HK-2 (cell line): ENCODE results near the gene H6PD.

Experiments
- DNase-seq: peaks from one replicate; pipeline ENCODE4 v3.0.0-alpha.2; 2018; ENCODE audit not compliant: unreplicated experiment

The H6PD gene

DNA sequence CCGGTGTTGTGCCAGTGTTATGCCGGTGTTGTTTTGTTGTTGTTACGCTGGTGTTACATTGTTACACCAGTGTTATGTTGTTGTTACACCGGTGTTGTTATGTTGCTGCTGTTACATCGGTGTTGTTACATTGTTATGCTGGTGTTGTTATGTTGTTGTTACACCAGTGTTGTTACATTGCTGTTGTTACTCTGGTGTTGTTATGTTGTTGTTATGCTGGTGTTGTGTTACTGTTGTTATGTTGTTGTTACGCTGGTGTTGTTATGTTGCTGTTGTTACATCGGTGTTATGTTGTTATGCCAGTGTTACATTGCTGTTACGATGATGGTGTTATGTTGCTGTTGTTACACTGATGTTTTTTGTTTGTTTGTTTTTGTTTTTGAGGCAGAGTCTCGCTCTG lies 24.1 kb downstream of the H6PD start:
- no peak for DNase-seq

DNA sequence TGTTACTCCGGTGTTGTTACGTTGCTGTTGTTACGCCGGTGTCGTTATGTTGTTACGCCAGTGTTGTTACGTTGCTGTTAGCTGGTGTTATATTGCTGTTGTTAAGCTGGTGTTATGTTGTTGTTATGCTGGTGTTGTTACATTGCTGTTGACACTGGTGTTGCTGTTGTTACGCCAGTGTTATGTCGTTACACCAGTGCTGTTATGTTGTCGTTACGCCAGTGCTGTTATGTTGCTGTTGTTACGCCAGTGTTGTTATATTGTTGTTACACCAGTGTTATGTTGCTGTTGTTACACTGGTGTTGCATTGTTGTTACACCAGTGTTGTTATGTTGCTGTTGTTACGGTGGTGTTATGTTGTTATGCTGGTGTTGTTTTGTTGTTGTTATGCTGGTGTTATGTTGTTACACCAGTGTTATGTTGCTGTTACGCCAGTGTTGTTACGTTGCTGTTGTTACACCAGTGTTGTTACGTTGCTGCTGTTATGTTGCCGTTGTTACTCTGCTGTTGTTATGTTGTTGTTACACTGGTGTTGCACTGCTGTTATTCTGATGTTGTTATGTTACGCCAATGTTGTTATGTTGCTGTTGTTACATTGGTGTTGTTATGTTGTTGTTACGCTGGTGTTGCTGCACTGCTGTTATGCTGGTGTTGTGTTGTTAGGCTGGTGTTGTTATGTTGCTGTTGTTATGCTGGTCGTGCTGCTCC lies 25.6 kb downstream of the H6PD start:
- DNase-seq, result no peak

- DNase-seq, result no peak
These were observed 26.9 kb downstream of the H6PD start for GRCh38 chr1:9261496-9261895.

- DNase-seq, result no peak
These were observed 27.8 kb downstream of the H6PD start for GRCh38 chr1:9262096-9262986.

- DNase-seq, result no peak
These were observed 28.8 kb downstream of the H6PD start for GRCh38 chr1:9263276-9263855.

DNA sequence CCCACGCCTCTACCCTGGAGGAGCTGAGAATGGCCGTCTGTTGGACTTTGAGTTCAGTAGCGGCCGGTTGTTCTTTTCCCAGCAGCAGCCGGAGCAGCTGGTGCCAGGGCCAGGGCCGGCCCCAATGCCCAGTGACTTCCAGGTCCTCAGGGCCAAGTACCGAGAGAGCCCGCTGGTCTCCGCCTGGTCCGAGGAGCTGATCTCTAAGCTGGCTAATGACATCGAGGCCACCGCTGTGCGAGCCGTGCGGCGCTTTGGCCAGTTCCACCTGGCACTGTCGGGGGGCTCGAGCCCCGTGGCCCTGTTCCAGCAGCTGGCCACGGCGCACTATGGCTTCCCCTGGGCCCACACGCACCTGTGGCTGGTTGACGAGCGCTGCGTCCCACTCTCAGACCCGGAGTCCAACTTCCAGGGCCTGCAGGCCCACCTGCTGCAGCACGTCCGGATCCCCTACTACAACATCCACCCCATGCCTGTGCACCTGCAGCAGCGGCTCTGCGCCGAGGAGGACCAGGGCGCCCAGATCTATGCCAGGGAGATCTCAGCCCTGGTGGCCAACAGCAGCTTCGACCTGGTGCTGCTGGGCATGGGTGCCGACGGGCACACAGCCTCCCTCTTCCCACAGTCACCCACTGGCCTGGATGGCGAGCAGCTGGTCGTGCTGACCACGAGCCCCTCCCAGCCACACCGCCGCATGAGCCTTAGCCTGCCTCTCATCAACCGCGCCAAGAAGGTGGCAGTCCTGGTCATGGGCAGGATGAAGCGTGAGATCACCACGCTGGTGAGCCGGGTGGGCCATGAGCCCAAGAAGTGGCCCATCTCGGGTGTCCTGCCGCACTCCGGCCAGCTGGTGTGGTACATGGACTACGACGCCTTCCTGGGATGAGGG lies 29.7 kb downstream of the H6PD start:
- no peak for DNase-seq

GRCh38 chr1:9265037-9265436 lies 30.5 kb downstream of the H6PD start:
- no peak for DNase-seq

- DNase-seq, result no peak
These were observed 31.4 kb downstream of the H6PD start for GRCh38 chr1:9265968-9266367.

DNA sequence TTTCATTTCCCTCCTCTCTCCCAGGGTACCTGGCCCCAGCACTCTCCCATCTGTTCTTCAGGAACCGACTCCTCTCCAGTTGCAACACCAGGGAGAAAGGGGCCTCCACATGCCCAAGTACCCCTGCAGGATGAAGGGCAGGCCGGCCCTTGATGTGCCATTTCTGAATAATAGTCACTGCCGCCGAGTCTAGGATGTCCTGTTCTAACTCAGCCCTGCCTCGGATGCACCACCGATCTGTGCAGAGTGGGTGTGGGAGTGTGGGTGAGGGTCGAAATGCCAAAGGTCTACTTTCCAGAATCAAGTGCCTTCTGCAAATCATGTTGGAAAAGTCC lies 32.7 kb downstream of the H6PD start:
- DNase-seq, result no peak

DNA sequence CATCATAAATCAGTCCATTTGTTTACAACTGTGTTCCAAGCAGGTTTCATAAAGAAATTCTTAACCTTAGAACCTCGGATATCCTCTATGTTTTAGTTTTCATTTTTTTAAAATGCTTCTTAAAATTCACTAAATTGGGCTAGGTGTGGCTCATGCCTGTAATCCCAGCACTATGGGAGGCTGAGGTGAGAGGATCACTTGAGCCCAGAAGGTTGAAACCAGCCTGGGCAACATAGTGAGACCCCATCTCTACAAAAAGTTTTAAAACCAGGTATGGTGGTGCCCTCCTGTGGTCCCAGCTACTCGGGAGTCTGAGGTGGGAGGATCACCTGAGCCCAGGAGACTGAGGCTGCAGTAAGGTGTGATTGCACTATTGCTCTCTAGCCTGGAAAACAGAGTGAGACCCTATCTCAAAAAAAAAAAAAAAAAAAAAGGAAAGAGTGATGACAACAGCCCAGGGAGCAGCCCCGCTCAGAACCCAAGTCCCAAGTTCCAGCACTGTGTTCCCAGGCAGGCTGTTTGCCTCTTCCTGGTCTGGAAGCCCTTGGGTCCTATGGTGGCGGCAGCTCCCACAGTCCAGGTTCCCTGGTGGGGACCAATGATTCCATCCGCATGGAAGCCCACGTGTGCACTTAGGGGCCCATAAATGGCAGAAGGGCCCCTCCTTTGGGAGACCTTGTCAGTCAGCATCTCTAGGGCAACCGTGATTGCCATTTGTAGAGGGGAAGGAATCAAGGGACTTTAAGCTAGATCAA lies 33.4 kb downstream of the H6PD start:
- DNase-seq, result no peak

GRCh38 chr1:9269078-9269501 lies 34.5 kb downstream of the H6PD start:
- peak; percentile 27 for DNase-seq

DNA sequence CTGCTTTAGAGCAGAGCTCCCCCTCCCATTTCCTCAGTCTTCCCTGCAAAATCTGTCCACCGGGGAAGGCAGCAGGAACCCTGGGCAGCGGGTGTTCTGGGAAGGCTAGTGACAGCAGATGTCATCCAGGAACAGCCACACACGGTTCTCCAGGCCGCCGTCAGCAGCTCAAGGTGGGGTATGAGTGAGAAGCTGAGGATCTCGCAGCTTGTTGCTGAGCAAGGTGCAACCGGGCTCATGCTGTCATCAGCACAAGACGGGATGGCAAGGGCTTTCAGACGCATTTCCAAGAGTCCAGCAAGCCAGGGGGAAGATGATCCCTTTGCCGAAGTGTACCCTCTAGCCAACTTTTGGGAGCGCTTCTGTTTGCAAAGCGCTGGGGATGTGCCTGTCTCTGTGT lies 35.1 kb downstream of the H6PD start:
- DNase-seq, result no peak

DNA sequence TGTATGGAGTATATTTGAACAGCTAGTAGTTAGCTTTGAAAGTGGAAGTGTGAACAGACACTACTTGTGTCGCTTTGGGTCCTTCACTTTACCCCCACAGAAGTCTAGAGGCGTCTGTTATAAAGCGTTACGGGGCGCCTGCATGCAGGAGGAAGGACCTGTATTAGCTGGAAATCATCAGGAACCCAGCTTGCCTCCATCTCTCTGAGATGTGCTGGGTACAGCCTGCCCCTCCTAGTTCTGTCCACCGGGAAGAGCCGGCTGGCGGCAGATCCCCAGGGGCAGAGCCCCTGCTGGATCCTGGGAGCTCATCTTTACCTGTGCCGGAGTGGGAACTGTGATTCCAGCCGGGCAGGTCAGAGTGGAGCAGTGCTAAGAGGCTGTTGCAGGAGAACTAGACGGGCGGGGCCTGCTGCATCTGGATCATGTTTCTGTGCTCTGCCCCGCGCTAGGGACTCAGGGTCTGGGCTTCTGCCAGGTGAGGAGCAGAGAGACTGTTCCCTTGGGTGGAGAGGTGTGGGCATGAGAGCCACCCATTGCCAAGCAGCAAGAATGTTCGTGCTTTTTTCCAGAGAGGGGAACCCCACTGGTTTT lies 35.8 kb downstream of the H6PD start:
- DNase-seq, result no peak

DNA sequence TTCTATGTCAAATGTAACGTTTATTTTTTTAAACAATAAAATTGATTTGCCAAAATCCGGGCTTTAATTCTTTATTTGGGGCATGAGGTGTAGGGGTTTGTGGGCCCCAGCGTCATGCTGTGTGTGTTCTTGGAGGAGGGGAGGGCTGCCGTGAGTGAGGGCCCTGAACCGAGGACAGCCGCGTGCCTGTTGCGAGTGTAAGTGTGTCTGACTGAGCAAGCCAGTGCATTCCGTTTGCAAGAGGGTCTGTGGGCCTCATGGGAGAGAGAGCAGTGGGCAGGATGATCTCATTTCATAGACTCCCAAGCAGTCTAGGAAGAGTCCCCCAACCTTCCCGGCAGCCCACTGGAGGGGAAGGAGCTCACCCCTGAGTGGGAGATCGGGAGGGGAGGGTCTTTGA lies 36.7 kb downstream of the H6PD start:
- DNase-seq, result no peak

GRCh38 chr1:9271861-9272595 lies 37.5 kb downstream of the H6PD start:
- no peak for DNase-seq

GRCh38 chr1:9273177-9273576 lies 38.6 kb downstream of the H6PD start:
- DNase-seq, result no peak

- no peak for DNase-seq
These were observed 40.6 kb downstream of the H6PD start for GRCh38 chr1:9275161-9275560.

DNA sequence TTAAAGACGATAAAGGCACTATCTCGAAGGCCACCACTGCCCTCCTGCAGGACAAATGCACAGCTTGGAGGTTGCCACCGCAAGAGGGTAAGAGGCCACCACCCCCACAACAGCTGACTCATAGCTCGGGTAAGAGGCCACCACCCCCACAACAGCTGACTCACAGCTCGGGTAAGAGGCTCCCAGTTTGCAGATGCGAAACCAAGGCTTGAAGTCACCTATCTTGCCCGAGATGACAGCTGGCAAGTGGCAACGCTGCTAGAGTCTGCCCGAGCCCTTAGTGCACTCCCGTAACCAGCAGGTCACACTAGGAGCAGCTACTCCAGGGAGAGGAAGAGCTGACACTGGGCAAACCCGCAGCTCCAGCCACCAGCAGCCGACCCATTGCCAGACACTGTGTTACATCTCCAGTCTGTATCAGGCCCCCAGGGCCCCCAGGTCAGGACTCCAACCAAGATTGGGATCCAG lies 41.0 kb downstream of the H6PD start:
- peak; percentile 86 for DNase-seq

GRCh38 chr1:9278116-9278515 lies 43.5 kb downstream of the H6PD start:
- DNase-seq, result no peak

DNA sequence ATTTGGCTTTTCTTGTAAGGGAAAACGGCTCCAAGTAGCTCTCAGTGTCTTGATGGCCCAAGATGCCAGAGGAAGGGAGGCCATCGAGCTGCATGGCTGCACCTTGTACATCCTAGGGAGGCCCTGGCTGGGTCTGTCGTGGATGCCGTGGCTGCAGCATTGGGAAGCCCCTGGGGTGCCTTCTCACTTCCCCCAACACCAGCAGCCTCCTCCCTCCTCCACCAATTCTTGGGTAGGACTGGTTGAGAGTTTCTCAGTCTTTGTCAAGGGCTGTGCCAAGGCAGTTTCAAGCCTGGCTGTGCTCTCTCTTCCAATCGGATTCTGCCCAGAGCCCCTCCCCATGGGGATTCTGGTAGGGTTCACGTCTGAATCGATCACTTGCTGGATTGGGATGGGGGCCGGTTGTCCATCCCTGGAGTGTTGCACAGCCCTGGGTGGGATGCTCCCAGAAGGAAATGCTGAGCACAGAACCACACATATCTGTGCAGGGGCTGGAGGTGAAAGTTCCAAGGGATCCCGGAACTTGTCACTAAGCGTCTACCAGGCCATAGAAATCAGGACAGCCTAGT lies 44.1 kb downstream of the H6PD start:
- no peak for DNase-seq
